SW480 (cell line): ENCODE results near the gene DMRTB1.

Experiments
- DNase-seq: peaks from one replicate; pipeline ENCODE4 v3.0.0-alpha.2; 2016; ENCODE audit warnings: low spot score

The DMRTB1 gene

GRCh38 chr1:53486395-53487026, 27.3 kb downstream of the DMRTB1 start:
- DNase-seq = no peak

GRCh38 chr1:53490351-53490750, 31.2 kb downstream of the DMRTB1 start:
- DNase-seq = no peak

- DNase-seq = no peak
Measured at GRCh38 chr1:53495633-53496345, 36.6 kb downstream of the DMRTB1 start.

GRCh38 chr1:53498555-53499131, 39.4 kb downstream of the DMRTB1 start:
- no peak for DNase-seq

- DNase-seq = no peak
Measured at GRCh38 chr1:53499257-53500203, 40.3 kb downstream of the DMRTB1 start.

- no peak for DNase-seq
Measured at GRCh38 chr1:53500204-53501064, 41.2 kb downstream of the DMRTB1 start.

GRCh38 chr1:53501065-53502005, 42.1 kb downstream of the DMRTB1 start:
- DNase-seq = no peak

GRCh38 chr1:53502641-53503432, 43.6 kb downstream of the DMRTB1 start:
- DNase-seq = peak; percentile 17

- no peak for DNase-seq
Measured at GRCh38 chr1:53503433-53504217, 44.4 kb downstream of the DMRTB1 start.

GRCh38 chr1:53504901-53505300, 45.7 kb downstream of the DMRTB1 start:
- DNase-seq = no peak

GRCh38 chr1:53505401-53505800, 46.2 kb downstream of the DMRTB1 start:
- no peak for DNase-seq

- DNase-seq = no peak
Measured at GRCh38 chr1:53505891-53506290, 46.7 kb downstream of the DMRTB1 start.

GRCh38 chr1:53506355-53507050, 47.3 kb downstream of the DMRTB1 start:
- no peak for DNase-seq

- no peak for DNase-seq
Measured at GRCh38 chr1:53507116-53507820, 48.1 kb downstream of the DMRTB1 start.

- no peak for DNase-seq
Measured at GRCh38 chr1:53508056-53508990, 49.1 kb downstream of the DMRTB1 start.
